Progenitor cell of endocrine pancreas (in vitro differentiated cells): ENCODE results near the gene CLEC16A. TPM values are rescaled to one million over a fixed set of nuclear protein-coding genes. Genes with fewer than 3 reads are reported as not detected.

ENCODE experiments used
- DNase-seq: peaks from one replicate; pipeline ENCODE4 v3.0.0; 2021; ENCODE audit warnings: low spot score; ENCODE audit not compliant: unreplicated experiment
- H3K27ac Mint-ChIP-seq: 2 replicates; pipeline ENCODE4 v1.8.0; 2021; ENCODE audit warnings: mild to moderate bottlenecking, moderate library complexity, mixed read lengths
- H3K27me3 Mint-ChIP-seq: 2 replicates; pipeline ENCODE4 v1.8.0; 2021; ENCODE audit warnings: mixed read lengths
- H3K36me3 Mint-ChIP-seq: 2 replicates; pipeline ENCODE4 v1.8.0; 2022; ENCODE audit warnings: mixed read lengths; ENCODE audit not compliant: insufficient read depth
- H3K4me1 Mint-ChIP-seq: 2 replicates; pipeline ENCODE4 v1.8.0; 2021; ENCODE audit warnings: low read depth, mixed read lengths
- H3K4me3 Mint-ChIP-seq: 2 replicates; pipeline ENCODE4 v1.8.0; 2021; ENCODE audit warnings: low read depth, mild to moderate bottlenecking, moderate library complexity, mixed read lengths
- H3K9me3 Mint-ChIP-seq: 2 replicates; pipeline ENCODE4 v1.8.0; 2021; ENCODE audit warnings: low read depth, mixed read lengths
- CTCF ChIP-seq: fragments of 200-600 bp; sonication (generic); IDR thresholded peaks from one replicate; pipeline ENCODE4 v1.5.0; 2021; ENCODE audit warnings: antibody characterized with exemption, mild to moderate bottlenecking; ENCODE audit not compliant: unreplicated experiment
- total RNA-seq: library from RNA; stranded (reverse); gene quantifications from 2 replicates; pipeline ENCODE4 v1.2.1, GENCODE V29; 2021

Gene CLEC16A
- total RNA-seq, 1 donor from 2014 or later, result 34.3 TPM

GRCh38 chr16:11047057-11047456 lies 102.7 kb downstream of the CLEC16A start:
- no peak overlapping the region for H3K4me3 Mint-ChIP-seq

GRCh38 chr16:11047939-11048800 lies 103.8 kb downstream of the CLEC16A start:
- no peaks in the 10 kb centered on the region for H3K27me3 Mint-ChIP-seq
- TF ChIP-seq CTCF, result no peak
- peaks cover 15% of the 10 kb centered on the region for H3K36me3 Mint-ChIP-seq
- H3K4me1 Mint-ChIP-seq, result no peaks in the 10 kb centered on the region
- DNase-seq, result no peak
- no peak overlapping the region for H3K4me3 Mint-ChIP-seq
- no peak overlapping the region for H3K27ac Mint-ChIP-seq
- H3K9me3 Mint-ChIP-seq, result no peaks in the 10 kb centered on the region

More at GRCh38 chr16:11047057-11047456, 102.7 kb downstream of the CLEC16A start:
- Mint-ChIP-seq H3K27me3 (no peaks in the 10 kb centered on the region), H3K9me3 (no peaks in the 10 kb centered on the region), H3K36me3 (peaks cover 11% of the 10 kb centered on the region), H3K4me1 (no peaks in the 10 kb centered on the region), H3K27ac (no peak overlapping the region)
- TF ChIP-seq CTCF, result no peak
- DNase-seq, result no peak

GRCh38 chr16:11049396-11050059 lies 105.2 kb downstream of the CLEC16A start:
- Mint-ChIP-seq H3K27me3 (no peaks in the 10 kb centered on the region), H3K4me1 (no peaks in the 10 kb centered on the region), H3K4me3 (no peak overlapping the region), H3K27ac (peak overlapping the region; percentile 69), H3K36me3 (peaks cover 14% of the 10 kb centered on the region), H3K9me3 (no peaks in the 10 kb centered on the region)
- TF ChIP-seq CTCF, result no peak
- DNase-seq, result no peak

- DNase-seq, result no peak
- Mint-ChIP-seq H3K36me3 (peaks cover 16% of the 10 kb centered on the region), H3K27me3 (no peaks in the 10 kb centered on the region), H3K4me1 (no peaks in the 10 kb centered on the region), H3K4me3 (no peak overlapping the region), H3K9me3 (no peaks in the 10 kb centered on the region), H3K27ac (no peak overlapping the region)
- TF ChIP-seq CTCF, result no peak
These were observed 106.2 kb downstream of the CLEC16A start for GRCh38 chr16:11050536-11050935.

- no peak overlapping the region for H3K4me3 Mint-ChIP-seq
- TF ChIP-seq CTCF, result no peak
- no peaks in the 10 kb centered on the region for H3K4me1 Mint-ChIP-seq
- H3K27ac Mint-ChIP-seq, result no peak overlapping the region
- DNase-seq, result no peak
- H3K27me3 Mint-ChIP-seq, result no peaks in the 10 kb centered on the region
- peaks cover 16% of the 10 kb centered on the region for H3K36me3 Mint-ChIP-seq
- no peaks in the 10 kb centered on the region for H3K9me3 Mint-ChIP-seq
These were observed 106.6 kb downstream of the CLEC16A start for GRCh38 chr16:11050944-11051343.
